HUES6 (cell line): ENCODE data around the gene NKAIN1.

Experiments
- H3K27ac ChIP-seq: 2 replicates; pipeline ENCODE4 v1.7.0; 2013; ENCODE audit warnings: low read depth, mild to moderate bottlenecking, low read length, inconsistent platforms
- H3K27me3 ChIP-seq: 2 replicates; pipeline ENCODE4 v1.6.1; 2013; ENCODE audit warnings: low read length; ENCODE audit not compliant: control insufficient read depth, insufficient read depth
- H3K36me3 ChIP-seq: 2 replicates; pipeline ENCODE4 v1.6.1; 2013; ENCODE audit warnings: low read length; ENCODE audit not compliant: control insufficient read depth, insufficient read depth
- H3K4me1 ChIP-seq: 2 replicates; pipeline ENCODE4 v1.6.1; 2013; ENCODE audit warnings: low read length; ENCODE audit not compliant: control insufficient read depth, insufficient read depth
- H3K4me3 ChIP-seq: 2 replicates; pipeline ENCODE4 v1.5.1; 2013; ENCODE audit warnings: low read depth, low read length
- H3K9ac ChIP-seq: one replicate; pipeline ENCODE4 v1.6.1; 2013; ENCODE audit warnings: mild to moderate bottlenecking, low read length
- H3K9me3 ChIP-seq: 2 replicates; pipeline ENCODE4 v1.6.1; 2013; ENCODE audit warnings: low read depth, low read length; ENCODE audit not compliant: control insufficient read depth, insufficient read depth

NKAIN1 gene

GRCh38 chr1:31234123-31234708, 5.5 kb downstream of the NKAIN1 start:
- H3K36me3 ChIP-seq: no peaks in the 10 kb centered on the region
- no peak overlapping the region for H3K9ac ChIP-seq
- H3K9me3 ChIP-seq: no peaks in the 10 kb centered on the region

DNA sequence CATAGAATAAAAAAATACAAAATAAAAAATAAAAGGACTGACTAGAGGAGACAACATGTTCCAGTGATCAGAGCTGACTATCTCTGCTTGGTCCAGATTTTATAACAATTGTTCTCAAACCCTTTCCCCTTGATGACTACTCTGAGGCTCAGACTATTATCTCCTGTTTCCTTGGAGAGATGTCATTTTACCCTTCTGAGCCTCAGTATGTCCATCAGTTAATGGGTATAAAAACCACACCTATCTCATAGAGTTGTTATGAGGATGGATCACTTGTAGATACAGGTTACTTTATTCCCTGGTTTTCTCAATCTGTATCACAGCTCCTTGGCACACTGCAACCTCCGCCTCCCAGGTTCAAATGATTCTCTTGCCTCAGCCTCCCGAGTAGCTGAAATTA, 7.0 kb downstream of the NKAIN1 start:
- H3K4me3 ChIP-seq: no peak overlapping the region
- no peaks in the 10 kb centered on the region; the same call in 1 of the 2 replicates for H3K27me3 ChIP-seq
- H3K9ac ChIP-seq: no peak overlapping the region
- H3K4me1 ChIP-seq: peaks cover 4% of the 10 kb centered on the region; the same call in 1 of the 2 replicates
- H3K36me3 ChIP-seq: no peaks in the 10 kb centered on the region
- H3K9me3 ChIP-seq: no peaks in the 10 kb centered on the region
- H3K27ac ChIP-seq: no peak overlapping the region

More at GRCh38 chr1:31234123-31234708, 5.5 kb downstream of the NKAIN1 start:
- H3K4me3 ChIP-seq: no peak overlapping the region
- no peak overlapping the region for H3K27ac ChIP-seq
- H3K4me1 ChIP-seq: peaks cover 10% of the 10 kb centered on the region; the same call in 1 of the 2 replicates
- H3K27me3 ChIP-seq: peaks cover 14% of the 10 kb centered on the region

DNA sequence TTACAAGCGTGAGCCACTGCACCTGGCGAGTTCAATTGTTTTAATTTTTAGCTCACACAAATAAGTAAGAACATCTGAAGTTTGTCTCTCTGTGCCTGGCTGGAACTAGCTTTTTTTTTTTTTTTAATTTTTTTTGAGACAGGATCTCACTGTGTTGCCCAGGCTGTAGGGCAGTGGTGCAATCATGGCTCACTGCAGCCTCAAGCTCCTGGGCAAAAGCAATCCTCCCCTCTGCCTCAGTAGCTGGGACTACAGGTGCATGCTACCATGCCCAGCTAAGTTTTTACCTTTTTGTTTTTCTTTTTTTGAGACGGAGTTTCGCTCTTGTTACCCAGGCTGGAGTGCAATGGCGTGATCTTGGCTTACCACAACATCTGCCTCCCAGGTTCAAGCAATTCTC, 7.9 kb downstream of the NKAIN1 start:
- Histone ChIP-seq H3K27ac (no peak overlapping the region), H3K4me1 (peaks cover 4% of the 10 kb centered on the region; the same call in 1 of the 2 replicates), H3K4me3 (no peak overlapping the region), H3K36me3 (no peaks in the 10 kb centered on the region), H3K27me3 (no peaks in the 10 kb centered on the region; the same call in 1 of the 2 replicates), H3K9ac (no peak overlapping the region), H3K9me3 (no peaks in the 10 kb centered on the region)

- H3K9me3 ChIP-seq: no peaks in the 10 kb centered on the region
- H3K27me3 ChIP-seq: no peaks in the 10 kb centered on the region
- H3K36me3 ChIP-seq: no peaks in the 10 kb centered on the region
- H3K27ac ChIP-seq: no peak overlapping the region
- peaks cover 4% of the 10 kb centered on the region; the same call in 1 of the 2 replicates for H3K4me1 ChIP-seq
- no peak overlapping the region for H3K4me3 ChIP-seq
- no peak overlapping the region for H3K9ac ChIP-seq
These were observed 9.3 kb downstream of the NKAIN1 start for GRCh38 chr1:31230378-31230777.

GRCh38 chr1:31228986-31229385, 10.7 kb downstream of the NKAIN1 start:
- Histone ChIP-seq H3K27me3 (no peaks in the 10 kb centered on the region), H3K9ac (no peak overlapping the region), H3K9me3 (no peaks in the 10 kb centered on the region), H3K4me3 (no peak overlapping the region), H3K36me3 (no peaks in the 10 kb centered on the region), H3K4me1 (no peaks in the 10 kb centered on the region), H3K27ac (no peak overlapping the region)

- no peaks in the 10 kb centered on the region for H3K4me1 ChIP-seq
- H3K36me3 ChIP-seq: no peaks in the 10 kb centered on the region
- no peaks in the 10 kb centered on the region for H3K27me3 ChIP-seq
- no peak overlapping the region for H3K4me3 ChIP-seq
- no peak overlapping the region for H3K27ac ChIP-seq
- H3K9me3 ChIP-seq: no peaks in the 10 kb centered on the region
- H3K9ac ChIP-seq: no peak overlapping the region
These were observed 11.7 kb downstream of the NKAIN1 start for GRCh38 chr1:31227891-31228568.

DNA sequence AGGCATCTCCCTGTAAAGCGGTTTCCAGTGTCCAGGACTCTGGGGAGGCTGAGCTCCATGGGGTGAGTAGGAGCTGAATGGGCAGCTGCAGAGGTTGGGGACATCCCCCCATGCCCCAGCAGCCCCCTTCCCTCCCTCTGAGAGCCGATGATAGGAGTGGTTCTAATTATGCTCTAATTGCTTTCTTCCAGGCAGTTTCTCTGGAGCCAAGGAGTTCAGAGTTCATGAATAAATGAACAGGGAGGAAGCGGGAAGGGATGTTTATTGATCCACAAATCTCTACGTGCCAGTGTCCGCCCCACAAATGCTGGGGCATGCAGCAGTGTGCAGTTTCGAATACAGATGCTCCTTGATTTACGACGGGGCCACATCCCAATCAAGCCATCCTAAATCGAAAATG, 15.6 kb downstream of the NKAIN1 start:
- Histone ChIP-seq H3K36me3 (no peaks in the 10 kb centered on the region), H3K4me1 (no peaks in the 10 kb centered on the region), H3K27ac (no peak overlapping the region), H3K9ac (no peak overlapping the region), H3K4me3 (no peak overlapping the region), H3K9me3 (no peaks in the 10 kb centered on the region), H3K27me3 (no peaks in the 10 kb centered on the region)

DNA sequence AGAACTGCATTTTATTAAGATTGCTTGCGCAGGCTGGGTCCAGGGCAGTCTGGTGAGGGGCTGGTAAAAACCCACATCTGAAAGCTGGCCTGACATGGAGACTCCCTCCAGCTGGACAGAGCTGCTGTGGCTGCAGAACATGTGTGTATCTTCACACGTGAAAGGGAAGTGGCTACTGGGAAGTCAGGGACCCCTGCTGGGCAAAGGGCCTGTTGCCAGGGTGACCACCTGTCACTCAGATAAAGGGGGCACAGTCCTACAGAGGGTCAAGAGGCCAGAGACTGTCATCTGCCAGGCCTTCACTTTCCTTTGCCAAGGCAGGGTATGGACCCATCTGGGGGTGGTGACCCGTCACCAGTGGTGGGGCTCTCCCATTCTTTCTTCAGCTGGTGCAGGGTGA, 17.5 kb downstream of the NKAIN1 start:
- H3K4me3 ChIP-seq: no peak overlapping the region

DNA sequence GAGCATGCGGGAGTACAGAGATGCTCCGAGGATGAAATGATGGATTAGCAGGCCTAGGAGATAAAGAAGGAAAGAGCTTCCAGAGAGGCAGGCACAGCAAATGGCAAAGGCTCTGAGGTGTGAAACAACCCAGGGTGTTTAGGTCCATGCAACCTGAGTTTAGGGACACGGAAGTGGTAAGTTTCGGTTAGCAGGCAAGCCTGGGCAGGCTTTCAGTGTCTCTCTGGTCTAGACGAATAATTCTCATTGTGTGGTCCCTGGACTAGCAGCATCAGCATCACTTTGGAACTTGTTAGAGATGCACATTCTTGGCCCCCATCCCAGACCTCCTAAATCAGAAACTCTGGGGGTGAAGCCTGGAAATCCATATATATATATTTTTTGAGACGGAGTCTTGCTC, 18.6 kb downstream of the NKAIN1 start:
- Histone ChIP-seq H3K27ac (no peak overlapping the region), H3K4me3 (no peak overlapping the region), H3K9ac (no peak overlapping the region), H3K4me1 (peaks cover 4% of the 10 kb centered on the region), H3K27me3 (no peaks in the 10 kb centered on the region), H3K9me3 (no peaks in the 10 kb centered on the region), H3K36me3 (no peaks in the 10 kb centered on the region)

More for the DNA sequence above, 17.5 kb downstream of the NKAIN1 start:
- Histone ChIP-seq H3K4me1 (no peaks in the 10 kb centered on the region), H3K27me3 (no peaks in the 10 kb centered on the region), H3K27ac (no peak overlapping the region), H3K36me3 (no peaks in the 10 kb centered on the region), H3K9ac (no peak overlapping the region), H3K9me3 (no peaks in the 10 kb centered on the region)

DNA sequence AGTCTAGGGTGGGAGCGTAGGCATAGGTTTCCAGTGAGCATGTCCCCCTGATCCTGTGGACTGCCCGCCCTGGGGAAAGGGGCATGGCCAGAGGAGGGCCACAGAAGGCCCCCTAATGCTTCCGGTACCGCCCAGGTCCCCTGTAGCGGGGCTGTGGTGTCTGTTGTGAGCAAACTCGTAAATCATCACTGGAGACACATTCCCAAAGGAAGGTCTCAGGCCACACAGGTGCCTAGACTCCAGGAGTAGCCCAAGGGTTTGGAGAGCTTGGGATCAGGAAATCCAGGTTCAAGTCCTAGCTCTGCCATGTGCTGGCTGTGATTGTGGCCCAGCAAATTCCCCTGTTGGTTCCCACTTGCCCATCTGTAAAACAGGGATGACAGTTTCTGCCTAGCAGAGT, 20.2 kb downstream of the NKAIN1 start:
- peaks cover 13% of the 10 kb centered on the region for H3K4me1 ChIP-seq
- H3K27ac ChIP-seq: no peak overlapping the region
- no peaks in the 10 kb centered on the region for H3K27me3 ChIP-seq
- H3K9ac ChIP-seq: no peak overlapping the region
- no peaks in the 10 kb centered on the region for H3K36me3 ChIP-seq
- H3K4me3 ChIP-seq: no peak overlapping the region
- H3K9me3 ChIP-seq: no peaks in the 10 kb centered on the region

GRCh38 chr1:31218705-31219104, 21.0 kb downstream of the NKAIN1 start:
- Histone ChIP-seq H3K9ac (no peak overlapping the region), H3K4me3 (no peak overlapping the region), H3K27ac (no peak overlapping the region), H3K27me3 (no peaks in the 10 kb centered on the region), H3K9me3 (no peaks in the 10 kb centered on the region), H3K36me3 (no peaks in the 10 kb centered on the region), H3K4me1 (peaks cover 13% of the 10 kb centered on the region)
